ENCODE data around the gene SLC8A3.
"Not testable (repeated sequence)": the region's sequence is repeated elsewhere in the genome, so short reads cannot be mapped to it uniquely, and the experiment has no call there.

SLC8A3 gene

GRCh38 chr14:70188659-70189455 is at the start of gene SLC8A3:
Gene SLC8A3, minus strand, starts transcription at chr14:70188951. Its CDS starts 20,529 bp downstream, at chr14:70168422.
- no peak for FAIRE-seq

DNA sequence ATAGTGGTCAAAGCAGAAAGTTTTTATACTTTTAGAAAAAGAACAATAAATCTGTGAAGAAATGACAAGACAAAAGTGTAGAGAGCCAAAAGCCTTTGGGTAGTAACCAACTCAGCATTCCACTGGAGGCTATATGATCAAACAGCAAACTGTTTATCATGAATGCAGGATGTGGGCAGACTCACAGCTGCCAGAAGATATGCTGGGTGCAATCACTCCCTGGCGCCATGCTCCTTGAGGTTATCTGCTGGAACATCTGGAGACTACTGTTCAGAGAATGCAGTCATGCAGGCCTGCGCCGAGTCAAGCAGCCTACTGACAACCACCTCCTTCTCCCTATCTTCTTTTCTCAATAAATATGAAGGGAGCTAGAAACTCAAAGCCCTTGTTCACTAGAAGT is 49.0 kb upstream of the SLC8A3 start:
- no peak for FAIRE-seq

- no peak for FAIRE-seq
These were observed 45.6 kb upstream of the SLC8A3 start for GRCh38 chr14:70234066-70234950.

- FAIRE-seq: not testable (repeated sequence)
These were observed 43.2 kb upstream of the SLC8A3 start for GRCh38 chr14:70231756-70232544.

GRCh38 chr14:70229877-70230640 is 41.3 kb upstream of the SLC8A3 start:
- not testable (repeated sequence) for FAIRE-seq

DNA sequence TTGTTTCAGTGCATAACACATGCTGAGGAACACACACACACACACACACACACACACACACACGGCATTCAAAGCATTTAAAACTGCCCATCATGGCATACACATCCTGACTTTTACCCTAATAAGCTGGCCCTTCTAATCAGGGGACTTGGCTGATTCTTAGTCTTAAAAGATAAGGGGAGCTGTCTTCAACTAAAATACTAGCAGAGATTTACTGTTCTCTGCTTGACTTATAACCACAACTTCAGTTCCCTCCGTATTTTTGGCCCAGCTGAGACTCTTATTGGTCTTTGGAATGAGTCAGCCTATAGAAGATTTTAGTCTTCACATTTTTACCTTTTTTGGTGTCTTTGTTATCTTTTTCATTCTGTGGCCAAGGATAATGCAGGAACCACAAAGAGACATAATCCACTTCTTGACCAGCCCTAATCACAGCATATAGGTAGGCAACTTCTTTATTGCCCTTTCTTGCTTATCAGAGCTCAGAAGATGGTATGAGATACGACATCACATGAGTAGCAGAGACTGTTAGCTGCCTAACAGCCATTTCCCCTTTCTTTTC is 25.1 kb upstream of the SLC8A3 start:
- FAIRE-seq: no peak

DNA sequence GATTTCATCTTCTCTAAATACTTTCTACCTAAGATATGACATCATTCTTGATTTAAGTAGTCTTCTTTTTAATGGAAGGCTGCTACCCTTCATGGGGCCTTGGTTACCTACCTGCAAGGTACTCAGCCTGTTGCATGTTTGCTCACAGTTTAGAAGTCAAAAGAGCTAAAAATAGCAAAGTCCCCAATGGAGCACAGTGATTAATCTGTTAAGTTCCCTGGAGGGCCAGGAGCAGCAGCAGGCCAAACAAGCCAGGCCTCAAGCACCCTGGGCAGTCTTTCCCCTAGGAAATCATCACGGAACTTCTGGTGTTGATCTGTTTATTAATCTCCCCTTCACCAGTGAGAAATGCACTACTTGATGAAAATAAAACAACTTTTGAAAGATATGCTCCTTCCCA is 24.0 kb upstream of the SLC8A3 start:
- no peak for FAIRE-seq

DNA sequence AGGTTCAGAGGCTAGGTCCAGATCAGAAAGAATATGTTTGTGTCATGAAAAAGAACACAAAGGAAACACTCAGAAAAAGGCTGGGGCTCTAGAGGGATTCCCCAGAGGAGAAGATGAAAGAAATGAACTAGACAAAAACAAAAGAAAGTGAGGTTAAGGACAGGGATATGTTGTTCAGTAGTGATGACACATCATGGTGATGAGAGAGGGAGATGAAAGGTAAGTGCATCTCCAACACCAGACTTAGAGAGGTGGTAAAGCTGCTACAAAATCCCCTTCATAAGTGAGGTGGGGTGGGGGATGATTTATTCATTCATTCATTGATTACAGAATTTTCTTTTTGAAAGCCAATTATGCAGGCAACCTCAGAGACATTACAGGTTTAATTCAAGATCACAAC is 19.6 kb upstream of the SLC8A3 start:
- no peak for FAIRE-seq

GRCh38 chr14:70203686-70204085 is 14.9 kb upstream of the SLC8A3 start:
- FAIRE-seq: no peak

DNA sequence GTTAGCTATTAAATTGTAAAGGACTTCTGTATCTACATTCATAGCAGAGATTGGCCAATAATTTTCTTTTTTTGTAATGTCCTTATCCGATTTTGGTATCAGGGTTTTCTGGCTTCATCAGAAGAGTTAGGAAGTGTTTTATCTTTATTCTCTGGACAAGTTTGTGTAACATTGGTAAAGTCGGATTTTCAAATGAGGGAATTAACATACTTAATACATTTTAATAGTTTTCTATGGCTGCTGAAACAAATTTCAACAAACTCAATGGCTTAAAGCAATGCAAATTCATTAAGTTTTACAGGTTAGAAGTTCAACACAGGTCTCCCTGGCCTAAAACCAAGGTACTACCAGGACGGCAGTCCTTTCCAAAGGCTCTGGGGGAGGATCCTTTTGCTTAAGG is 13.2 kb upstream of the SLC8A3 start:
- FAIRE-seq: no peak

- no peak for FAIRE-seq
These were observed 4.6 kb upstream of the SLC8A3 start for GRCh38 chr14:70193396-70193795.

- no peak for FAIRE-seq
These were observed 4.2 kb upstream of the SLC8A3 start for GRCh38 chr14:70192915-70193314.

- FAIRE-seq: no peak
These were observed 1.4 kb upstream of the SLC8A3 start for GRCh38 chr14:70190156-70190555.

DNA sequence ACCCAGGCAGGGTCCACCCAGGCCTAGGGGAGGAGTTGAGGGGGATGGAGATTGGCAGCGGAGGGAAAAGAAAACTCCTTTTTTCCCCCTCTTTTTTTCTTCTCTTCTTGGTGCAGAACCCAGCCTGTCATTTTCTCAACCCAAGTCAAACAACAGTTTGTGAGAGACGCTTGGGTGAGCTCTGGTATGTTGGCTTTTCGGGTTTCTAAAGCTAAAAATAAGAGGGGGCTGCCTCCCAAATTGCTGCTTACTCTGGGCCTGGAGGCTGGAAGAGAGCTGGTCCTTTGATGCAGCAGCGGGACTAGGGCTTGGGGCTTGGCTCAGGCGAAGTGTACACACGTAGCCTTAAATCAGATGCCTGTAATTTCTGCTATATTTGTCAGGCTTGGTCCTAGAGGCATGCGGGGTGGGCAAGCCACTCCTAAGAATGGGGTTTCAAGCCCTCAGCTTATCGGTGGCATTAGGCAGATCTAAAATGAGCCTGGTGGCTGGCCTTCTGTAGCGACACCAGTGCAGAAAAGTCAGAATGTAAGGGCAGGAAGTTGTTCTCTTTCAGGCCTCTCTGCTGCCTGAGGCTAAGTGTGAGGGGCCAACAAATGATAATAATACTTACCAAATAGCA is 816 bp upstream of the SLC8A3 start:
- FAIRE-seq: no peak

- FAIRE-seq: no peak
These were observed 461 bp downstream of the SLC8A3 start for GRCh38 chr14:70188322-70188658.

DNA sequence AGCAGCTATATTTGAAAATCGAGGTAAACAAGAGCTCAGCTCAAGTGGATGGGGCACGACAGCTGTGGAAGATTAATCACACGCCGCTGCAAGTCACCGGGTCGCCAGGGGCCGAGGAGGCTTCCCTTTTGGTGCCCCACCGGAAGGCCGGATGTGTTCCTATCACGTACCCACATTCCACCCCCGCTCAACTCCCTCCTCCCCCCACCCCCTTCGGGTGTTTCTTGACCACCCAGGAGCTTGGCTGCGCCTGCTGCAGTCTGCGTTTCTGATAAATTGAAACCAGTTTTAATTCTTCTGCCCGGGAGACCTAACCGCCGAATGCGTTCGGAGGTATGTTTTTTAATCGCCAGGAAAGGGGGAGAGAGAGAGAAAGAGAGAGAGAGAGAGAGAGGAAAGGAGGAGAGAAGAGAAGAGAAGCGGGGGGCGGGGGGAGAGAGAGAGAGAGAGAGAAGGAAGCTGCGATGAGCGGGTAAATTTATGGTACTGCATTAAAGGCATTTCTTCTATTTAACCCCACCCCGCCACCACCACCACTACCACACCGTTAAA is 1.8 kb downstream of the SLC8A3 start:
- FAIRE-seq: no peak

DNA sequence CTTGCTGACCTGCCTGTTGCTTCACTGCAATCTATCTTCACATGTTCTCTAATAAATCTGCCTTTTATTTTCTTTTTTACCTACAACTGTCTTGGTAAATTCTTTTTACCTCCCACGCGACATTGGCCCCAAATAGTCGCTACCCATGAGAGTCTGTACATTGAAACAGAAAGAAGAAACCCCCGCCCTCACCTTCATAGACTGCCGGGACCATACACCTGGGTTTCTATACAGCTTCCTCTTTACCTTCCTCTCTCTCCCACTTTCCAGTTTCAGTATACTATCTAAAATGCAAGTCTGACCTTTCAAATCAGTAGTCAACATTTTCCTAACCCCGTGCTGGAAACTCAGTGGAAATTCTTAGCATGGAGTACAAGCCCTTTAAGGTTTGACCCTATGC is 4.8 kb downstream of the SLC8A3 start:
- FAIRE-seq: no peak

DNA sequence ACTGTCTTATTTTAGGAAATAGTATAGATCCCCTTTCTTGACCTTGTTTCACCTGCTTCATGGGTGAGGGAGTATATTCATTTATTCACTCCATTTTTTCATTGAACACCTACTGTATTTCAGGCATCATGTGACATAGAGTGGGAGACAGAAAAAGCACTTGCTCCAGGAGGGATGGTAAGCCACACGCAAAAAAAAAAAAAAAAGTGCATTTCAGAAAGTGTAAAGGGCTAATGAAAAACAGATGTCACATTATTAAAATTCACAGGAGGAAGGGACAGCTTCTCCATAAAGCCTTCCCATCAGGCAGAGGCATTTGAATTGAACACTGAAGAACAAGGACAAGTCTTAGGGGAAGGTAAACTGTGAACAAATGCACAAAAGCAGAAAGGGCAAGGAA is 7.5 kb downstream of the SLC8A3 start:
- FAIRE-seq: no peak

DNA sequence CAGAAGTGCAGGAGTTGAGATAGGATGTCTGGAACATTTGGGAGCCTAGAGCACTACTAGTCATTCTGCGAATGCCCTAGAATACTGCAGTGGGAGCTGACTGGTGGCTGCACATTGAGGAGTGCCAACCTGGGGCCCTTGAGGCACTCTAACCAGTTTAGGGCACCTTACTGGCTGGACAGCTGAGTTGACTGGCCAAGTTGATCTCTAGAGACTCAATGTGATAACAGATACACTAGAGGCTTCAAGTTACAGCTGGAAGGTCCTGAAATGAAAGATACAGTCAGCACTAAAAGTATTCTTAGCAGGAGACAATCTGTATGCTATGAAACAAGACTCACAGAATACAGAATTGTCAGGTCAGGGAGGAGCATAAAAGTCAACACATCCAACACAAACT is 8.0 kb downstream of the SLC8A3 start:
- FAIRE-seq: no peak

DNA sequence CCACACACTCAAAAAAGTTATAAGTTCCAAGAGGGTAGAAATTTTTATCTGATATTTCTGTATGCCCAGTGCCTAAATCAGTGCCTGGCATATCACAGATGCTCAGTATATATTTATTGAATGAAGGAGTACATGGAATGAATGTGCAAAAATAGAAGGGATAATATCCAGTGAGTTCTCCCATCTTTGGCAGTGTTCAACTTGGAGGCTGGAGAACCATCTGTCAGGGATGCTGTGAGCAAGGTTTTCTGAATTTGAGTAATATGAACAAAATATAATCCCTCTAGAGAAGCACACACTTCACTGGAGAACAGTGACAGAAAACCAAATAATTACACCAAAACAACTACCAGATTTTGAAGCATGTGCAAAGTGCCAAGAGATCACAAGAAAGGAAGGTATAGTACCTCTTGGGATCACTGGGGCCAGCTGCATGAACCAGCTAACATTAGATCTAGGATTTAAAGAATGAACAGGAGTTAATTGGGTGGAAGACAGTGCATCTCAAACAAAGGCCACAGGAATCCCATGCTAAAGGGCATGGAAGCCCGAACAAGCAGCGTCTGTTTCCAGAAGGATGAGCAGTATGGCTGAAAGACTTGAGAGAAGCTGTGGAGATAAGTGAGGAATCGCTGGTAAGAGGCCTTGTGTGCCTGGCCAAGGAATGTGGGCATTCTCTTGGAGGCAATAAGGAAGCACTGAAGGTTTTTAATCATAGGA is 11.5 kb downstream of the SLC8A3 start:
- no peak for FAIRE-seq

GRCh38 chr14:70173569-70173968 is 15.2 kb downstream of the SLC8A3 start:
- FAIRE-seq: no peak

All from colon (tissue), 2 donors.